Measurements from ENCODE around the gene SIN3A.
"Not testable (repeated sequence)": the region's sequence is repeated elsewhere in the genome, so short reads cannot be mapped to it uniquely, and the experiment has no call there.

The SIN3A gene

GRCh38 chr15:75450307-75451201, 936 bp downstream of the SIN3A start:
- DNase-seq (ENCODE audit: extremely low read depth in 1 of 2, low read depth in 1 of 2), result peak; percentile 88 to 89

GRCh38 chr15:75449585-75450306, 1.7 kb downstream of the SIN3A start:
- no peak for DNase-seq (ENCODE audit: extremely low read depth in 1 of 2, low read depth in 1 of 2)

GRCh38 chr15:75448171-75448570, 3.3 kb downstream of the SIN3A start:
- DNase-seq (ENCODE audit: extremely low read depth in 1 of 2, low read depth in 1 of 2), result not testable (repeated sequence)

GRCh38 chr15:75446151-75446550, 5.3 kb downstream of the SIN3A start:
- DNase-seq (ENCODE audit: extremely low read depth in 1 of 2, low read depth in 1 of 2), result no peak

- DNase-seq (ENCODE audit: extremely low read depth in 1 of 2, low read depth in 1 of 2), result not testable (repeated sequence)
Observed at GRCh38 chr15:75445324-75445723, 6.2 kb downstream of the SIN3A start.

GRCh38 chr15:75443972-75444453, 7.5 kb downstream of the SIN3A start:
- not testable (repeated sequence) for DNase-seq (ENCODE audit: extremely low read depth in 1 of 2, low read depth in 1 of 2)

- DNase-seq (ENCODE audit: extremely low read depth in 1 of 2, low read depth in 1 of 2), result no peak
Observed at GRCh38 chr15:75437721-75438120, 13.8 kb downstream of the SIN3A start.

- DNase-seq (ENCODE audit: extremely low read depth in 1 of 2, low read depth in 1 of 2), result no peak
Observed at GRCh38 chr15:75436881-75437280, 14.6 kb downstream of the SIN3A start.

- no peak for DNase-seq (ENCODE audit: extremely low read depth in 1 of 2, low read depth in 1 of 2)
Observed at GRCh38 chr15:75431682-75432081, 19.8 kb downstream of the SIN3A start.

GRCh38 chr15:75431270-75431669, 20.2 kb downstream of the SIN3A start:
- no peak for DNase-seq (ENCODE audit: extremely low read depth in 1 of 2, low read depth in 1 of 2)

- DNase-seq (ENCODE audit: extremely low read depth in 1 of 2, low read depth in 1 of 2), result no peak
Observed at GRCh38 chr15:75430259-75430658, 21.2 kb downstream of the SIN3A start.

- no peak for DNase-seq (ENCODE audit: extremely low read depth in 1 of 2, low read depth in 1 of 2)
Observed at GRCh38 chr15:75428152-75428551, 23.3 kb downstream of the SIN3A start.

GRCh38 chr15:75425966-75426500, 25.5 kb downstream of the SIN3A start:
- no peak for DNase-seq (ENCODE audit: extremely low read depth in 1 of 2, low read depth in 1 of 2)

- DNase-seq (ENCODE audit: extremely low read depth in 1 of 2, low read depth in 1 of 2), result no peak
Observed at GRCh38 chr15:75422554-75422953, 28.9 kb downstream of the SIN3A start.

GRCh38 chr15:75420698-75421097, 30.8 kb downstream of the SIN3A start:
- DNase-seq (ENCODE audit: extremely low read depth in 1 of 2, low read depth in 1 of 2), result no peak

- DNase-seq (ENCODE audit: extremely low read depth in 1 of 2, low read depth in 1 of 2), result no peak
Observed at GRCh38 chr15:75416584-75416983, 34.9 kb downstream of the SIN3A start.

- DNase-seq (ENCODE audit: extremely low read depth in 1 of 2, low read depth in 1 of 2), result no peak
Observed at GRCh38 chr15:75410196-75410595, 41.3 kb downstream of the SIN3A start.

- DNase-seq (ENCODE audit: extremely low read depth in 1 of 2, low read depth in 1 of 2), result no peak
Observed at GRCh38 chr15:75407083-75407482, 44.4 kb downstream of the SIN3A start.

GRCh38 chr15:75403892-75404291, 47.6 kb downstream of the SIN3A start:
- no peak for DNase-seq (ENCODE audit: extremely low read depth in 1 of 2, low read depth in 1 of 2)

GRCh38 chr15:75397494-75397893, 54.0 kb downstream of the SIN3A start:
- DNase-seq (ENCODE audit: extremely low read depth in 1 of 2, low read depth in 1 of 2), result no peak

- no peak for DNase-seq (ENCODE audit: extremely low read depth in 1 of 2, low read depth in 1 of 2)
Observed at GRCh38 chr15:75389791-75390382, 61.6 kb downstream of the SIN3A start.
